Adrenal gland (tissue), 5 donors: ENCODE data around the gene SEPHS1.

ENCODE experiments used
- POLR2A ChIP-seq, 2 donors: fragments of 450-650 bp; IDR thresholded peaks; one replicate each; pipeline ENCODE4 v1.6.1; 2017; ENCODE audit warnings: antibody characterized with exemption in 2 of 2, mild to moderate bottlenecking in 2 of 2, moderate library complexity in 1 of 2
- TF ChIP-seq, protein P1 (sequence below), 6 experiments: fragments of 450-650 bp in 4 of 6; fragments of 200-600 bp in 2 of 6; sonication (generic) in 1 of 6; IDR thresholded peaks; 1 replicate in 5 of 6; 2 replicates in 1 of 6; pipeline versions ENCODE4 v1.5.1 to v1.8.0; 2016 to 2021; ENCODE audit warnings: antibody characterized with exemption in 6 of 6, mild to moderate bottlenecking in 2 of 6, moderate library complexity in 1 of 6
- donor health status: DM: no; HTN: no; CAD: no.

DNA sequence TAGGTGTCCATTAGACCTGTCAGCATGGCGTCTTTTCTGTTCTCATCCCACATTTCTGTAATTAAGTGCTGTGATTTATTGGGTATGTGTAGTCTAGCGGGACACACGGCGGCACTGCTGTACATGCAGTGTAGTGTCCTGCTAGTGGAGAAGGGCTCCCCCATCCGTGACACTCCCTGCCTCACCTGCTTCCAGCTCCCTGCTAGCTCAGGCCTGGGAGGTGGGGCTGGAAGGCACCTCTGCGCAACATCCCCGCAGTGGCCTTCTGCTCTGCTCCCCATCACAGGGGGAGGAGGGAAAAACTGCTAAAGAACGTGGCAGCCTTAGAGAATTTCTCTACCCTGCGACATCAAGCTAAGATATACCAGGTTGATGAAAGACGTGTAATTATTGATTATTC is 19.5 kb downstream of the SEPHS1 start:
- TF ChIP-seq, protein P1, sequence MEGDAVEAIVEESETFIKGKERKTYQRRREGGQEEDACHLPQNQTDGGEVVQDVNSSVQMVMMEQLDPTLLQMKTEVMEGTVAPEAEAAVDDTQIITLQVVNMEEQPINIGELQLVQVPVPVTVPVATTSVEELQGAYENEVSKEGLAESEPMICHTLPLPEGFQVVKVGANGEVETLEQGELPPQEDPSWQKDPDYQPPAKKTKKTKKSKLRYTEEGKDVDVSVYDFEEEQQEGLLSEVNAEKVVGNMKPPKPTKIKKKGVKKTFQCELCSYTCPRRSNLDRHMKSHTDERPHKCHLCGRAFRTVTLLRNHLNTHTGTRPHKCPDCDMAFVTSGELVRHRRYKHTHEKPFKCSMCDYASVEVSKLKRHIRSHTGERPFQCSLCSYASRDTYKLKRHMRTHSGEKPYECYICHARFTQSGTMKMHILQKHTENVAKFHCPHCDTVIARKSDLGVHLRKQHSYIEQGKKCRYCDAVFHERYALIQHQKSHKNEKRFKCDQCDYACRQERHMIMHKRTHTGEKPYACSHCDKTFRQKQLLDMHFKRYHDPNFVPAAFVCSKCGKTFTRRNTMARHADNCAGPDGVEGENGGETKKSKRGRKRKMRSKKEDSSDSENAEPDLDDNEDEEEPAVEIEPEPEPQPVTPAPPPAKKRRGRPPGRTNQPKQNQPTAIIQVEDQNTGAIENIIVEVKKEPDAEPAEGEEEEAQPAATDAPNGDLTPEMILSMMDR (IDR thresholded peaks at IDR 0.05): no peak
- TF ChIP-seq POLR2A (IDR thresholded peaks at IDR 0.05): no peak
